GM18861 (cell line): Measurements from ENCODE around the gene HIVEP3.

ENCODE experiments used
- ATAC-seq: cut with Tn5 transposase; IDR thresholded peaks from one replicate; pipeline ENCODE4 v1.9.1; 2021; ENCODE audit not compliant: unreplicated experiment

Gene HIVEP3

DNA sequence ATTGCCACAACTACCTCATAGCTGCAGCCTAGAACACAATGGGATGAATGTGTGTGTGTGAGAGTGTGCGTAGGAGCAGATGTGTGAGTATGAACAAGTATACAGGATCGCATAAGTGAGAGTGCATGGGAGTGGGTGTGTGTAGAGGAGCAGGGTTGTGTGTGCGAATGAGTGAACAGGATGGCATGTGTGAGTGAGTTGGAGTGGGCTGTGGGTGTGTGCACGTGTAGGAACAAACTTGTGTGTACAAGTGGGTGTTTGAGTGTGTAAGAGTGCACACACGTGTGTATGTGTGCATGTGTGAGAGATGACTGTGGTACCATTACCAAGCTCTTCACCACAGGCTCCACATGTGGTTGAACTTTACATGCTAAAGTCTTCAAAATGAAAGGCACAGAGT is 258.8 kb downstream of the HIVEP3 start:
- no peak for ATAC-seq

DNA sequence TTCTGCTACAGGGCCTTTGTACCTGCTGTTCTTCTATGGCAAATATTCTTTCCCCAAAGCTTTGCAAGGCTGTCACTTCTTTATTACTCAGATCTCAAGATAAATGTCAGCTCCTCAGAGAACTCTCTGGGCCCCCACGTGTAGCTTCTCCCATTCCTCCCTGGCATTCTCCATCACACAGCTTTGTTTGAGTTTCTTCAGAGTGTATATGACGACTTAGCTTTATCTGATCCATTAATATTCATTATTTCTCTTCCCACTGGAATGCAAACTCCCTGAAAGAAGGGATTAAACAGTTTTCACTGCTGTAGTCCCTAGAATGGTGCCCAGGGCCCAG is 259.6 kb downstream of the HIVEP3 start:
- ATAC-seq, result no peak

- ATAC-seq, result no peak
Measured at GRCh38 chr1:41658431-41659158, 260.1 kb downstream of the HIVEP3 start.

DNA sequence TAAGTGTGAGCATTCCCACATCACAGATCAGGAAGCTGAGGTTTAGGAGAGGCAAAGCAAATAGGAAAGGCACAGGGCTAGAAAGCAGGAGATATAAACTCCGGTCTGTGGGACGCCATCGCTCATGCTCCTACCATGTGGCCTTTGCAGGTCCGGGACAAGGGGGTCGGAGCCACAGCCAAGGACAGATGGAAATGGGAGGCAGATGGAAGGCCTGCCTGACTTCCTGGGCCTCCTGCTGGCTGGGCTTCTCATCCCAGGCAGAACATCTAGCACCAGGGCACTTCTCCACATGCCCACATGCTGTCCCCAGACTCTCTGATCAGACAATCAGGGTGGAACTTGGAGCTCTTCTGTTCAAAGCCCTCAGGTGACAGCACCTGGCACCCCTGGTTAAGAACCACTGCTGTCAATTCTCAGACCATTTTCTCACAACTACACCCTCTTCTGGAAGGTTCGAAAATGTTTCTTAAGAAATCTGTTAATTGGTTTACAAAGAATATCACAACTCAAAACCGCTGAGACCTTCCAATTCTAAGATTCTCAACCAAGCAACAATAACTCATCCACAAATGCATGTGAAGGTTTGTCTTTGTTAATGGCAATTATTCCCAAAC is 260.9 kb downstream of the HIVEP3 start:
- no peak for ATAC-seq

DNA sequence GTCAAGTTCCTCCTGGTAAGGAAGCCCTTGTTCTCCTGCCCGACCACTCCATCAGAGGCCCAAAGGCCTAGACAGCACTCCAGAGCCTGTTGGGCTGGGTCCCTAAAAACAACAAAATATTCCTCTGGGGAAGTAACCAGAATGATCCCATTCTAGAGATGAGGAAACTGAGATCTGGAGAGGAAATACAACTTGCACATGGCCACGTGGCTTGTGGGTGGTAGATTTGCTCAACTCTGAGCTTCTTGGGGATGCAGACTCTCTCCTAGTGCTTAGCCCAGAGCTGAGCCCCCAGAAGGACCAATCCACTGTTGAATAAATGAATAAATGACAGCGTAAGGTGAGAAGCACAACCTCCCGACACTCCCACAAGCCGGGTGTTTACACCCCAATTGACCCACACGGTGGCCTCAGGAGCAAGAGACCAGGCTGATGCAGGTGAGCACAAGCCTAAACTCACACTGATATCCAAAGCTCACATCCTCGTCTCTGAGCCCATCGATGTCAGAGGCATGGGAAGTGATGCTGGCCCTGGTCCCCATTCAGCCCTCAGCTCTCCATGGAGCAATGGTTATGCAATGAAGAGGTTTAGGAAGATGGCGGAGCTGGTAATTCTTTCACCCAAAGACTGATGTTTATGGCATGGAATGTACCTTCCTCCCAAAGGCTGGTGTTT is 261.8 kb downstream of the HIVEP3 start:
- ATAC-seq, result no peak

GRCh38 chr1:41656068-41656467 is 262.7 kb downstream of the HIVEP3 start:
- ATAC-seq, result no peak

DNA sequence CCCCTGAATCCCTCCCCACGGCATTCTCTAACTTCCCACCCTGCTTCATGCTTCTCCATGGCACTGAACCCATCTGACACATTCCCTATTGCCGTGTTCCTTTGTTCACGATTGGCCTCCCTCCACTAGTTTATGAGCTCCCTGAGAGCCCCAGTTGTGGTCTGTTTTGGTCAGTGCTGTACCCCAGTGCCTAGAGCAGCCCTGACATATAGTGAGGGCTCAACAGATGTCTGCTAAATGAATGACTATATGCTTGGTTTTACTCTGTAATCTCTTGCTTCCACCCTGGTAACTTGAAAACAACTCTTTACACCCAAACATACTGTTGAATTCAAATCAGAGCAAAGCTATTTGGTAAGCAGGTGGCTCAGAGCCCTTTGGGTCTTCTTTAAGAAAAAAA is 263.1 kb downstream of the HIVEP3 start:
- no peak for ATAC-seq

GRCh38 chr1:41653574-41653973 is 265.1 kb downstream of the HIVEP3 start:
- ATAC-seq, result no peak

- ATAC-seq, result no peak
Measured at GRCh38 chr1:41652384-41653265, 266.1 kb downstream of the HIVEP3 start.

- ATAC-seq, result no peak
Measured at GRCh38 chr1:41650028-41650880, 268.5 kb downstream of the HIVEP3 start.

DNA sequence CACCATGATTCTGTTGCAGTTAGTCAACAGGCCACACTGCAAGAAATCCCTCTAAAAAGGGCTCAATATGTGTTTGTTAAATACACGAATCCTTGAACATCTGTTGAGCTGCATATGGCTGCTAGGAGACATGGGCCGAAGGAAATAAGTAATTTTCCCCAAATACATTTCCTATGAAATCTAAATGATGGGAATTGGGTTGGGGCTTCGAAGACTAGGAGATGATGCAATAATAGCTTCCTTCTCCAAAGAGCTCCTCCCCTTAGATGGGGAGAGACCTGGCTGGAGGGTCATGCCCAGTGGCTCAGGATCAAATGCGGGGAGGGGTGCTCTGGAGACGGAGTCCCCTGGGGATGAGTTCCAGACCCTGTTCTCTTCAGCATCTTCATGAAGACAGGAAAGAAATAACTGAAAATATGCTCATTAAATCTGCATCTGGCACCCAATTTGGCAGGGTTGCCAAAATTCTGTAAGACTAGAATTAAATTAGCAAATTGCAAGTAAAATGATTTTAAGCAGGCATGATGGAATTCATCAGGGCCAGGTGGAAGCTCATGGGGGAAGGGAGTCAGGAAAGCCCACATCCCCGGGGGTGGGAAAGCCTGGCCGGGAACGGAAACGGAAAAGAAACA is 269.2 kb downstream of the HIVEP3 start:
- ATAC-seq, result no peak

DNA sequence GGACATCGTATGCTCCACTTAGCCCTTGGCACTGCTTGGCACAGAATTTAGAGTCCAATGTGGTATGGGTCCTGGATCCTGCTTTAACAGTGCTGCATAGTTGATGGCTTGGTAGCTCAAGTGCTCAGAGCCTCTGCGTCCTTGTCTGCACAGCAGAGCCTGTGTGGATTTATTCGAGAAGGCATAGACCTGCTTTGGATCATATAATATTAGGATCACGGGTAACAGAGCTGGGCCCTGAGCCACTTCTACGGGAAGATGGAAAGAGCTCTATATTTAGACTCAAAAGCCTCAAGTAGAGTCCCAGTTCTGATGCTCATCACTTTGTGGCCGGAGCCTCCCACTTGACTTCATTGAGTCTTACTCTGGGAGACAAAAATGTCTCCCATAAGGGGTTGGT is 269.9 kb downstream of the HIVEP3 start:
- no peak for ATAC-seq

GRCh38 chr1:41648230-41648629 is 270.5 kb downstream of the HIVEP3 start:
- ATAC-seq, result no peak

DNA sequence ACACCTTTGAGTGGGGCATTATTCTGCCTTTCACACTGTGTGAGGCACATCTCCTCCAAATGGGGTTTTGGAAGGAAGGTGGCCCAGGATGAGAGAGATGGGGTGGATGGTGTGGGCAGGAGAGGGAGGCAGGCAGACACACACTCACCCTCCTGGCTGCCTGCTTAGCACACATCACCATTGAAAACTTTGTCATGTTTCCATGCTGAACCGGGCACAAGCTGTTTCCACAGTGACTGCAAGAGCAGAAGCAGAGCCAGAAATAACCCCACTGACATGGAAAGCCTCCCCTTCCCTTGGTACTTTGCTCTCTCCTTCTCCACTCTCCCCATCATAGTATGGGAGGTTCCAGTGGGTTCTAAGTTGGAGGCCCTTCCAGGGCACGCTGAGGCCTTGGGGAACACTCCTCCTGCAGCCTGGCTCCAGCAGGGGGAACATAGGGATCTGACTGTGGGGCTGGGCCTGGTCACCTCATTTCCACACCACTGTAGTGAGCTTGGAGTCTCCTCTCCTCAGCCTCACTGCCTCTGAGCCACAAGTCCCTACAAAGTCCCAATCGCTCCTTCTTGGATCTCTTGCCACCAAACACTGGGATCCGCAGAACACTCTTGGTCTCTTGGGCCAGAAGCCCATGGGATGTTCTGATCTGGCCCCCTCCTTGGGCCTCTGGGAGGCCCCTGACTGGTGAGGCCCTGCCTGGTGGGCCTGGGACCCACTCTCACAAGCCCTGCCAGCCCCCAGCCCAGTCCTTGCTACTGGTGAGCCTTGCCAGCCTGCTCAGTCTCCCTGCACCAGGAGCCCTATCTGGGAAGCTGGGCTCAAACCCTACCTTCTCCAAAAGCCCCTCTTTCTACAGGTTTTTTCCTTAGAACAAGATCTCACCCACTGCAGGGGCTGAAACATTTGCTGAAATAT is 271.2 kb downstream of the HIVEP3 start:
- ATAC-seq, result no peak

DNA sequence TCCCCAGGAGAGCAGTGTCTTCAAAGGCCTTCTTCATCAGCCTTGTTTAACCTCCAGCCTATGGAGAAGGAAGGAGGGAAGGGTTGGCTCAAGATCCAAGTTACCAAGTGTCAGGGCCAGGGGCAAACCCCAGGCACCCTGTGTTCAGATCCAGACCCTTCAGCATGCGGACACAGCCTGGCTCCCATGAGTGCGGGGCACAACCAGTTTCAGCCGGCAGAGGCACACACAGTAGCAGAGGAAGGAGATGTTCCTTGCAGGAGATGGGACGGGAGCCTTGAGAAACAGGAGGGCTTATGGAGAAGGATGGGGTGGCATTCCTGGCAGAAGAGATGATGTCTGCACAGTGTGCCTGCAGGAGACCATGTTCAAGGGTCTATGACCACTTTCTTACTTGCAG is 272.5 kb downstream of the HIVEP3 start:
- no peak for ATAC-seq

DNA sequence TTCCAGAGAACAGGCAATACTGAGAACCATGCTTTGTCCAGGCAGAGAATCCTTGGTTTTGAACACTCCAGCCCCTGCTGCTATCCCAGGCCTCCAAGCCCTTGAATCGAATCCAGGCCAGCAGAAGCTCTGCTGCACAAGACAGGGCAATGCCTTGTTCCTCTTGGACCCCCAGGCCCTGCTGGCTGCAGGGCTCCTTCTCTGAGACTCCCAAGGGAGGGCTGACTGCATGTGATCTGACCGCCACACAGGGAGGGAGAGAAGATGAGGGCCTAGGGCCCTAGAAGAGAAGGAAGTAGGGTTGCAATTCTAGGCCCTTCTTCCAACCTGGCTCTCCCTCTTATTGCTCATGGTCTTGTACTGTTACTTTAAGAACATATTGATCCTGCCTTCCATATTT is 273.7 kb downstream of the HIVEP3 start:
- no peak for ATAC-seq

DNA sequence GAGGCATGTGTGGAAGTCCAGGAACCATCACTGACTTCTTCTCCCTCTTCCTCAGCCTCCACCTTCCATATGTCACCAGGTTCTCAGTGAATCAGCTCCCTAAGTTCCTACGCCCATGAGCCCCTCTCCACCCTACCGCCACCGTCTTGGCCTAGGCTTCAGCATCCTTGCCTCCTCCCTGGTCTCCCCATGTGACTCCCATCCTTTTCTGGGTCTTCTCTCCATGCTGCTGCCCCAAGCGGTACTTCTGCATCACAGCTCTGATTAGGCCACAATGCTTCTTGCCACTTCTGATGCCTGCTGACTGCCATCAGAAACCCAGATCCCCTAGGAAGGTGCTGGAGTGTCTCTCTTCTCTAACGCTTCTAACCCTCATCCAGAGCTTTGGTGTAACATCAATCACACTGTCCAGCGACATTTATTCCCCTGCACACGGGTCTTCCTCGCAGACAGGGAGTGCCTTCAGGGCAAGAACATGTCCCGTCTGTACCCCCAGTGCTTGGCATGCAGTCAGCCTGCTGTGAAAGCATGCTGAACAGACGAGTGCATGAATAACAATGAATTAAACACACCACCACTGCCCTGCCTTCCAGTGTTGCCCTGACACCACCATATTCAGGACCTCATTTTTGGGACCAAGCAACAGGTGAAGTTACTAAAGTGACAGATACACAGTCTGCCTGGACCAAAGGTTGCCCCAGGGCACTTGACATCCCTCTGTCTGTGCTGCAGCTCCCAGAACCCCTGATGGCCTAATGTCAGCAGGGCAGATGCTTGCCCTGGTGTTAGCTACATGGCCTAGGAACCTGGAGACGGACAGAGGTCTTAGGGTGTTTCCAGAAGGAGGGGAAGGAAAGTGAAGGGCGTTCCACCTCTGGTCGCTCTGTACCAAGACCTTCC is 275.6 kb downstream of the HIVEP3 start:
- ATAC-seq, result no peak

DNA sequence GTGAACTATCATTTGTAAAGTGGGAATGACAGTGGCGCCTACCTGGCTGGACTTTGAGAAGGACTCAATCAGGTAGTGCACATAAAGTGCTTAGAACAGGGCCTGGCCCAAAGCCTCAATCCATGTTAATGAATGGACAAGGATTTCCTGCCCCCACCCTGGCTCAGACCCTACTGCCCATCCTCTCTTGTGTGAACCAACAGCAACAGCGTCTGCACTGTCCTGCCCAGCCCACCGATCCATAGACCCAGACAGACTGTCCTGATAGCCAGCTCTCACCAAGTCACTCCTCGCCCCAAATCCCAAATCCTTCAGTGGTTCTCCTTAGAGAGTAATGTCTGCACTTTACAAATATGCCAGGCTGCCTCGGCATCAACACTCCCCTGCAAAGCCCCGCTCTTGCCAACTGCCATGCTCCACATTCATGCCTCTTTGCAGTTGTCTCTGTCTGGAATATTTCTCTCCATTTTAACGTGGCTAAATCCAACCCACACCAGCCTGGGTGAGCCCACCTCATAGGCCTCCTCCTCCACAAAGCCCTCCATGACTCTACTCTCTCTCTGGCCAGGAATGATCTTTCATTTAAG is 276.7 kb downstream of the HIVEP3 start:
- ATAC-seq, result no peak
